Measurements from ENCODE around the gene TGFBI.

Gene TGFBI

DNA sequence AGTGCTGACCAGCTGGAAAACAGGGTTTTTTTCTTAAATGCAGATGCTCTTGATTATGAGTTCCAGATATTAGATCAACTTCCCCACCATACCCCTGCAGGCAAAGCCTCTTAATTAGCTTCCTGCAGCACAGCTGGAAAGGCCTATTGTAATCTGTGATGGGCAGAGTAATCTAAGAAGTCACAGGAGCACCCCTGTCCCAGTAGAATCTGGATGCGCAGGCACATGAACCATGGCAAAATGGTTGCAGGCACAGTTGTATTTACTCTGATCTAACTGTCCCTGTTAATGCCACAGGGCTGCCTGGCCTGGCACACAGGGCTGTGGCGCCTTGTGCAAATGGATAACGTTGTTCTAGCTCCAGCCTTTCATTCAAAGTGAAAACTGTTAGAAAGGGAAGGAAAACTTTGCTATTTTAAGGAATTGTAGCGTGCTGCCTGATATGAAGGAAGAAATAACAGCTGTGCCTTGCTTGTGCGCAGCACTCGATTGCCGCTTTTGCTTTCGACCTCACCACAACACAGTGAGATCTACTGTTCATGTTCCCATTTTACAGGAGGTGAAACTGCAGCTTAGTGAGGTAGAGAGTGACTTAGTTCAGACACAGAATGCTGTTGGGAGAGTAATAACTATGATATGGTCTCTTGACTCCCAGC is 2.3 kb downstream of the TGFBI start:
- Histone ChIP-seq H3K9ac (ENCODE audit: low read length) (no peak overlapping the region), H3K4me2 (ENCODE audit: low read length) (no peak overlapping the region), H3K27me3 (ENCODE audit: insufficient read depth, low read length) (no peaks in the 10 kb centered on the region), H3K27ac (ENCODE audit: low read depth, low read length, poor library complexity, severe bottlenecking) (no peak overlapping the region), H2AFZ (ENCODE audit: low read length) (no peak overlapping the region), H3K9me3 (ENCODE audit: low read length) (no peaks in the 10 kb centered on the region), H3K36me3 (ENCODE audit: insufficient read depth, low read length) (no peaks in the 10 kb centered on the region), H3K4me1 (ENCODE audit: insufficient read depth, low read length, severe bottlenecking) (no peaks in the 10 kb centered on the region), H3F3A (ENCODE audit: insufficient read depth, low read length) (no peaks in the 10 kb centered on the region), H4K20me1 (ENCODE audit: insufficient read depth, low read length) (no peaks in the 10 kb centered on the region), H3K9me2 (ENCODE audit: low read depth, low read length) (no peaks in the 10 kb centered on the region), H3K79me2 (ENCODE audit: insufficient read depth, low read length) (no peaks in the 10 kb centered on the region), H3K4me3 (ENCODE audit: low read depth, low read length, poor library complexity, severe bottlenecking) (no peak overlapping the region)
- TF ChIP-seq CTCF (IDR thresholded peaks at IDR 0.05; ENCODE audit: low read length) (no peak), EZH2 (IDR thresholded peaks at IDR 0.05; ENCODE audit: borderline replicate concordance, low read length) (no peak)

DNA sequence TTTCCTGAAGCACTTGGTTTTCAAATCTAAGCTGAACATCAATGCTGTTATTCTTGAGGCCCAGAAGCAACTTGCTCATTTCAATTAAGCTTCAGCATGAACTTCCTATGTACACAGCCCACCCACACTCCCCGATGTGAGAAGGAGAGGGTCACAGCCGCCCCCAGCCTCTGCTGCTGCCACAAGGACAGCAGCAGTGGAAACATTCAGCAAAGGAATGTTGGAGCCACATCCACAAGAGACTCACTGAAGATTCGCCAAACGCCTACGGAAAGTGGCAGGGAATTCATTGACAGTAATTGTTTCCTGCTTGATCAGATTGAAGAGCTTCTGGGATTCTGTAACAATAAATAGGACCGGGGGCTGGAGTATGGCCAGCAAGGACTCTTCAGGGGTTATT is 2.9 kb downstream of the TGFBI start:
- no peaks in the 10 kb centered on the region for H4K20me1 ChIP-seq (ENCODE audit: insufficient read depth, low read length)
- no peaks in the 10 kb centered on the region for H3K27me3 ChIP-seq (ENCODE audit: insufficient read depth, low read length)
- H3K9me3 ChIP-seq (ENCODE audit: low read length): no peaks in the 10 kb centered on the region
- no peak overlapping the region for H3K4me2 ChIP-seq (ENCODE audit: low read length)
- peaks cover 4% of the 10 kb centered on the region for H3K4me1 ChIP-seq (ENCODE audit: insufficient read depth, low read length, severe bottlenecking)
- H3K36me3 ChIP-seq (ENCODE audit: insufficient read depth, low read length): no peaks in the 10 kb centered on the region
- H3K9me2 ChIP-seq (ENCODE audit: low read depth, low read length): no peaks in the 10 kb centered on the region
- no peaks in the 10 kb centered on the region for H3K79me2 ChIP-seq (ENCODE audit: insufficient read depth, low read length)
- TF ChIP-seq CTCF (IDR thresholded peaks at IDR 0.05; ENCODE audit: low read length): no peak
- TF ChIP-seq EZH2 (IDR thresholded peaks at IDR 0.05; ENCODE audit: borderline replicate concordance, low read length): no peak
- H3K9ac ChIP-seq (ENCODE audit: low read length): no peak overlapping the region
- H3F3A ChIP-seq (ENCODE audit: insufficient read depth, low read length): no peaks in the 10 kb centered on the region
- no peak overlapping the region for H3K27ac ChIP-seq (ENCODE audit: low read depth, low read length, poor library complexity, severe bottlenecking)
- no peak overlapping the region for H2AFZ ChIP-seq (ENCODE audit: low read length)
- no peak overlapping the region for H3K4me3 ChIP-seq (ENCODE audit: low read depth, low read length, poor library complexity, severe bottlenecking)

DNA sequence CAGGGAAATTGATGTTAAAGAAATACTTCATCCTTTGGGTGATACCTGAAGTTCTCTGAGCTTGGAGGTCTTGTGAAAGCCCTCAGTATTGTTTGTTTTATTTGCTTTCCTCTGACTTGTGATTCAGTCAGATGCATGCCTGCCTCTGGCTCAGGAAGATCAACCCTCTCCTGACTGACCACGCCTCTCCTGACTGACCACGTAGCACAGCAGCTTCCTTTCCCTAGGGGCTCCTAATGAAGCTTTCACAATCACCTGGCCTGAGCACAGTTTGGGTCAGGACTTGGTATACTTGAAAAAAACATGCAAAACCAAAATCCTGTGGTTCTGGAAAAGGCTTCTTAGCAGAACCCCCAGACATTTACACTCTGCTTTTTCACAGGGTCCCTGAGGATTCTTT is 3.8 kb downstream of the TGFBI start:
- H3K27ac ChIP-seq (ENCODE audit: low read depth, low read length, poor library complexity, severe bottlenecking): no peak overlapping the region
- H4K20me1 ChIP-seq (ENCODE audit: insufficient read depth, low read length): no peaks in the 10 kb centered on the region
- no peaks in the 10 kb centered on the region for H3K79me2 ChIP-seq (ENCODE audit: insufficient read depth, low read length)
- no peak overlapping the region for H2AFZ ChIP-seq (ENCODE audit: low read length)
- H3K4me3 ChIP-seq (ENCODE audit: low read depth, low read length, poor library complexity, severe bottlenecking): no peak overlapping the region
- H3K4me2 ChIP-seq (ENCODE audit: low read length): no peak overlapping the region
- peaks cover 12% of the 10 kb centered on the region for H3K4me1 ChIP-seq (ENCODE audit: insufficient read depth, low read length, severe bottlenecking)
- no peak overlapping the region for H3K9ac ChIP-seq (ENCODE audit: low read length)
- no peaks in the 10 kb centered on the region for H3F3A ChIP-seq (ENCODE audit: insufficient read depth, low read length)
- no peaks in the 10 kb centered on the region for H3K27me3 ChIP-seq (ENCODE audit: insufficient read depth, low read length)
- no peak for TF ChIP-seq CTCF (IDR thresholded peaks at IDR 0.05; ENCODE audit: low read length)
- TF ChIP-seq EZH2 (IDR thresholded peaks at IDR 0.05; ENCODE audit: borderline replicate concordance, low read length): no peak
- H3K36me3 ChIP-seq (ENCODE audit: insufficient read depth, low read length): no peaks in the 10 kb centered on the region
- H3K9me3 ChIP-seq (ENCODE audit: low read length): no peaks in the 10 kb centered on the region
- no peaks in the 10 kb centered on the region for H3K9me2 ChIP-seq (ENCODE audit: low read depth, low read length)

All from OCI-LY1 (cell line).